ENCODE measurements around the gene DNAJB2. TPM values are rescaled to one million over a fixed set of nuclear protein-coding genes. Genes with fewer than 3 reads are reported as not detected.

DNAJB2 gene
- total and polyA plus RNA-seq, 2 donors (not counting 3 experiments of a cell fraction or from before 2014, with no cell fraction given): 30.4 to 35.0 TPM

GRCh38 chr2:219314804-219315468, 35.8 kb downstream of the DNAJB2 start:
- Histone ChIP-seq H3K27ac (ENCODE audit: insufficient read depth, low read depth, low read length) (no peak overlapping the region), H3K79me2 (ENCODE audit: control insufficient read depth, insufficient read depth, low read length) (no peaks in the 10 kb centered on the region), H3K9me3 (replicated peaks; ENCODE audit: control insufficient read depth, insufficient read depth, low read length) (no peaks in the 10 kb centered on the region), H2AFZ (ENCODE audit: low read depth, low read length) (no peak overlapping the region), H3K9me1 (replicated peaks; ENCODE audit: control insufficient read depth, extremely low read depth, insufficient read depth, low read length) (no peaks in the 10 kb centered on the region), H3K4me3 (replicated peaks in 1 of 3; ENCODE audit: insufficient read depth in 1 of 3, low read depth in 1 of 3, low read length in 3 of 3) (no peak overlapping the region), H3K9ac (replicated peaks; ENCODE audit: extremely low read depth, insufficient read depth, low read length) (no peak overlapping the region), H3K4me1 (ENCODE audit: control insufficient read depth, extremely low read depth, insufficient read depth, low read length) (no peaks in the 10 kb centered on the region), H3K4me2 (ENCODE audit: insufficient read depth, low read length) (no peak overlapping the region), H3K36me3 (ENCODE audit: control insufficient read depth in 2 of 2, extremely low read depth in 1 of 2, insufficient read depth in 2 of 2, low read length in 2 of 2) (no peaks in the 10 kb centered on the region), H3K27me3 (ENCODE audit: control insufficient read depth in 2 of 2, insufficient read depth in 2 of 2, low read length in 2 of 2) (peaks cover 0 to 2% of the 10 kb centered on the region in 2 experiments), H4K20me1 (replicated peaks; ENCODE audit: control insufficient read depth, extremely low read depth, insufficient read depth, low read length) (no peaks in the 10 kb centered on the region)
- dilution Hi-C loops (cut with MboI; ENCODE audit: extremely low pct_ligation_motif_present, low sequenced_read_pairs): no loop called here
- ChIA-PET POLR2A (no interaction called here), CTCF (interaction anchor here (0.7 to 2.1 kb wide), 2 partner anchors 20 to 36 kb away, joined by 3 to 5 read pairs; partner anchors contain the start of gene DNAJB2)
- intact Hi-C loops (cut with micrococcal nuclease): no loop called here
- TF ChIP-seq POLR2AphosphoS5 (IDR thresholded peaks at IDR 0.05; ENCODE audit: insufficient read depth, low read depth, low read length) (no peak), POLR2A (IDR thresholded peaks at IDR 0.05; ENCODE audit: low read depth, low read length) (no peak), EZH2 (IDR thresholded peaks at IDR 0.05; ENCODE audit: borderline replicate concordance, low read depth, low read length, severe bottlenecking) (no peak), JUN (IDR thresholded peaks at IDR 0.05; ENCODE audit: borderline replicate concordance, insufficient read depth, insufficient read length, low read depth) (no peak), FOS (IDR thresholded peaks at IDR 0.05; ENCODE audit: borderline replicate concordance, insufficient read depth, low read length) (no peak), CTCF (IDR thresholded peaks at IDR 0.05; ENCODE audit: extremely low read depth in 1 of 2, insufficient read depth in 1 of 2, low read depth in 1 of 2, low read length in 2 of 2) (no peak), MAX (IDR thresholded peaks at IDR 0.05; ENCODE audit: insufficient read depth, insufficient read length) (no peak), MYC (IDR thresholded peaks at IDR 0.05; ENCODE audit: low read depth, low read length) (no peak), GATA2 (IDR thresholded peaks at IDR 0.05; ENCODE audit: insufficient read depth, insufficient read length, low read depth, low read length) (no peak)
- BruUV-seq (replicated peaks): no TSS peak
- no peak for DNase-seq (ENCODE audit: low read depth, low spot score)
- FAIRE-seq: no peak

All from endothelial cell of umbilical vein (primary cell).